GM23248 (cell line): Measurements from ENCODE around the gene KAZALD1.

Experiments
- EZH2 ChIP-seq: fragments of 200-600 bp; sonication (generic); IDR thresholded peaks from 2 replicates; pipeline ENCODE4 v1.6.1; 2018; ENCODE audit warnings: antibody characterized with exemption, mild to moderate bottlenecking; ENCODE audit not compliant: insufficient read depth, poor library complexity, severe bottlenecking
- EZH2phosphoT487 ChIP-seq: fragments of 200-600 bp; sonication (generic); IDR thresholded peaks from 2 replicates; pipeline ENCODE4 v1.6.1; 2018; ENCODE audit warnings: antibody characterized with exemption, moderate library complexity, mild to moderate bottlenecking, low read depth; ENCODE audit not compliant: insufficient read depth

DNA sequence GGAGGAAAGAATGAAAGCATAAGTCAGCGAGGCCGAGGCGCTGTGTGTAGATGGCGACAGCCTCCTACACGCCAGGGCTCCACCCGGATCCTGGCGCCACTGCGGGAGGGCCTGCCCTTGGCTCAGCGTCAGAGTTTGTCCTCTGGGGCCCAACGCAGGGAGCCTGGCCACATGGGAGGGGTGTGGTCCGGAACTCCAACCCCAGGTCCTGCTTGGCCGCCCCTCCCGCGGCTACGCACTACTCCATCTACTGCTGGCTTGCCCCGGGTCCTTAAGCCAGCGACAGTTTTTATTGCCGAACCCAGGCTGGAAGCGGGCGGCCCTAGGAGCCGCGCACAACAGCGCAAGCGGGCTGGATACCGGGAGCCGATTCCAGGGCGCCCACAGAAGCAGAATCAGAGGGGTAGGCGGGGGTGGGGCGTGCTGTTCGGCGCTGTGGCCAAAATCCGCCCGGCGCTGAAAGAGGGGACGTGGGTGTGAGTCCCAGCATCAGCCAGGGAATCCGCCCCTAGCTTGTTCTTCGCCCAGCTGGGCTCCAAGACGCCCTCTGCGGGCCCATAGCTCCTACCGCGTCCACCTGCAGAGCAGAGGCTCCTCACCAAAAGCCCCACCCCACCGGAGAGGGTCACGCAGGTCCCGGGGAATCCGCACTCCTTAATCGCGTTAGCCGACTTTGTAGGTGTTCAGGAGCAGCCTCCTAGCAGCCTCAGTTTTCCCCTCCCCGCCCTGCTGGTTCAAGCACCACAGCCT lies 4.5 kb downstream of the KAZALD1 start:
- no peak for TF ChIP-seq EZH2
- no peak for TF ChIP-seq EZH2phosphoT487
